Stimulated activated naive CD8-positive, alpha-beta T cell treated with anti-CD3 and anti-CD28 coated beads, Interleukin-15, Interleukin-2, amounts not matched to agents 100 ng/mL and 50 ng/mL, for 24 hours (primary cell): ENCODE data around the gene FBXO40.

Source experiments
- H3K27ac Mint-ChIP-seq: one replicate; pipeline ENCODE4 v1.8.0; 2021; ENCODE audit warnings: mild to moderate bottlenecking, mixed read lengths
- H3K27me3 Mint-ChIP-seq: one replicate; pipeline ENCODE4 v1.8.0; 2021; ENCODE audit warnings: mixed read lengths
- H3K36me3 Mint-ChIP-seq: one replicate; pipeline ENCODE4 v1.8.0; 2021; ENCODE audit warnings: low read depth, mixed read lengths
- H3K4me1 Mint-ChIP-seq: one replicate; pipeline ENCODE4 v1.8.0; 2021; ENCODE audit warnings: low read depth, mixed read lengths
- H3K4me3 Mint-ChIP-seq: one replicate; pipeline ENCODE4 v1.8.0; 2021; ENCODE audit warnings: mild to moderate bottlenecking, mixed read lengths
- H3K9me3 Mint-ChIP-seq: one replicate; pipeline ENCODE4 v1.8.0; 2021; ENCODE audit warnings: mixed read lengths

FBXO40 gene

DNA sequence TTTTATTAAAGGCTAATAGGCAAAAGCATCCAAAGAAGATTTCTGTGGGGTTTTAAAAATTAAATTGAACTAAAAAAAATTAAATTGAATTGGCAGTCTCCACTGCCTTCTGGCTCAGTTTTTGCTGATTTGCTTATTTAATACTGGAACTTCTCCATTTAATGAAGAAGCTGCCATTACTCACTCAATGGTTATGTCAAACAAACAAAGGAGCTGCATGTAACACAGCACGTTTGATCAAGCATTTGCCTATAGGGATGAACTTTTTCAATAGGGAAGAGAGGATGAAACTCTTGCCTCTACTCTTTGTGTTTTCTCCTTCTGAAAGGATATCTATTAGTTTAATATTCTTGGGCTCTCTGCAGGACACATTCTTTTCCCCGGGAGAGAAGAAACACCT, 72.3 kb downstream of the FBXO40 start:
- no peak overlapping the region for H3K4me3 Mint-ChIP-seq
- H3K36me3 Mint-ChIP-seq: peaks cover 46% of the 10 kb centered on the region
- no peak overlapping the region for H3K27ac Mint-ChIP-seq
- no peaks in the 10 kb centered on the region for H3K9me3 Mint-ChIP-seq
- H3K4me1 Mint-ChIP-seq: peaks cover 11% of the 10 kb centered on the region
- H3K27me3 Mint-ChIP-seq: no peaks in the 10 kb centered on the region

DNA sequence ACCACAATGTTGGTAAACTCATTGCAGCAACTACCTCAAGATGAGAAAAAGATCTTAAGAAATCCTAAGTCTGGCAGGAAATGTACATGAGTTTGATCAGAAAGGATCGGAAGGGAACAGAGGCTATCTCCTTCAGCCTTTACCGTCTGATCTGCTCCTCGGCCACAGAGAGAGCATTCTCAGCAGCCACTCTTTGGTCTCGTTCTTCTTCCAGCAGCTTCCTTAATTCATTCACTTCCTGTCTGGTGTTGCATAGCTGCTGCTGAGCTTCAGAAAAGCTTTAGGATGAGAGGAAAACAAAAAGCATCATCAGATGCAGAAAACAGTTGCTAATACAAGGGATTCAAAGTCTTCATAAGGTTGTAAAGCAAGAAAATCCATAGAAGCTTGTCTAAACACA, 74.2 kb downstream of the FBXO40 start:
- H3K27ac Mint-ChIP-seq: no peak overlapping the region
- no peaks in the 10 kb centered on the region for H3K9me3 Mint-ChIP-seq
- no peaks in the 10 kb centered on the region for H3K27me3 Mint-ChIP-seq
- H3K36me3 Mint-ChIP-seq: peaks cover 51% of the 10 kb centered on the region
- no peaks in the 10 kb centered on the region for H3K4me1 Mint-ChIP-seq
- H3K4me3 Mint-ChIP-seq: no peak overlapping the region

DNA sequence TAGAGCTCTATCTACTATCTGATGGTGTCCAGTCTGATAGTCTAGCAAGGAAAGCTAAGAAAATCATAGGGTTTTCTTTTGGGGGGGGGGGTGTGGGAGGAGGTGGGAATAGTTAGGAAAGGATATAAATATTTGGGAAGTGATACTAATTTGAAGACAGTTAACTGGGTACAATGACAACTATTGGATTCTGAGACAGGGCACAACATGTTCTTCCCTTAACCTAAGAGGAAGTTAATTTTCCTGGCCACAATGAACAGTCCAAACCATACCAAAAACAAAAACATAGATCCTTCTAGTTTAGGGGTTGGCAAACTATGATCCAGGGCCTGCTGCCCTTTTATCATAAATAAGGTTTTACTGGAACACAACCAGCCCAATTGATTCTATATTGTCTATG, 77.5 kb downstream of the FBXO40 start:
- H3K36me3 Mint-ChIP-seq: peaks cover 55% of the 10 kb centered on the region
- no peaks in the 10 kb centered on the region for H3K27me3 Mint-ChIP-seq
- H3K9me3 Mint-ChIP-seq: no peaks in the 10 kb centered on the region
- H3K4me1 Mint-ChIP-seq: no peaks in the 10 kb centered on the region
- no peak overlapping the region for H3K27ac Mint-ChIP-seq
- H3K4me3 Mint-ChIP-seq: no peak overlapping the region

DNA sequence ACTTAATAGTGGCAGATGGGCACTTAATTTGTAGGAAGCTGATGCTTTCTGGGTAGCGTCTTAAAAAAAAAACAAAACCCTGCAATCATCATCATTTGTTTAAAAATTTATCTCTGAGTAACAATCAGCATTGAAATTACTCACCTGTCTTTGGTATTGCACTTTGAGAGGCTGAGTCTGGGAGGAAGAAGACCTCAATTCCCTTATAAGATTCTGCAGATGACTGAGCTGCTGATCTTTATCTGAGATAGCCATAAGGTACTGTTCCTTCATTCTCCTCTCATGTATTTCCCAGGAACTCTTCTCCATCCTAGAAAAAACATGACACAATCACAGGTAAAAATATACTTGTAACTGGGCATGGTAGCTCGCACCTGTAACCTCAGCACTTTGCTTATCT, 84.0 kb downstream of the FBXO40 start:
- H3K27ac Mint-ChIP-seq: no peak overlapping the region
- H3K9me3 Mint-ChIP-seq: no peaks in the 10 kb centered on the region
- peaks cover 71% of the 10 kb centered on the region for H3K36me3 Mint-ChIP-seq
- H3K4me3 Mint-ChIP-seq: no peak overlapping the region
- H3K4me1 Mint-ChIP-seq: no peaks in the 10 kb centered on the region
- H3K27me3 Mint-ChIP-seq: no peaks in the 10 kb centered on the region
